Natural killer cell (primary cell): ENCODE results near the gene CALN1. TPM values are rescaled to one million over a fixed set of nuclear protein-coding genes. Genes with fewer than 3 reads are reported as not detected.

Experiments used
- ATAC-seq, 3 donors: fragments of 150-1000 bp in 2 of 3; fragments of 200-7000 bp in 1 of 3; cut with Tn5 transposase; 1 replicate in 1 of 3; 2 replicates in 2 of 3; pipeline ENCODE4 v1.10.0; 2021; ENCODE audit warnings: mild to moderate bottlenecking in 2 of 3, moderate library complexity in 2 of 3
- DNase-seq, 2 donors: peaks; one replicate each; pipeline versions ENCODE4 v3.0.0 to v3.0.0-alpha.2; 2013 to 2021; ENCODE audit warnings: mixed read lengths in 1 of 2
- H3K27ac ChIP-seq: one replicate; pipeline ENCODE4 v1.5.1; 2013; ENCODE audit warnings: mild to moderate bottlenecking, low read length
- H3K27me3 ChIP-seq: one replicate; pipeline ENCODE4 v1.6.1; 2013; ENCODE audit warnings: low read length; ENCODE audit not compliant: control insufficient read depth, insufficient read depth
- H3K36me3 ChIP-seq: one replicate; pipeline ENCODE4 v1.6.1; 2013; ENCODE audit warnings: low read length; ENCODE audit not compliant: control insufficient read depth, insufficient read depth
- H3K4me1 ChIP-seq: one replicate; pipeline ENCODE4 v1.6.1; 2013; ENCODE audit warnings: low read length; ENCODE audit not compliant: control insufficient read depth, insufficient read depth
- H3K4me3 ChIP-seq: one replicate; pipeline ENCODE4 v1.5.1; 2013; ENCODE audit warnings: low read length
- H3K9me3 ChIP-seq: one replicate; pipeline ENCODE4 v1.6.1; 2013; ENCODE audit warnings: low read length; ENCODE audit not compliant: control insufficient read depth, insufficient read depth
- H3K27ac Mint-ChIP-seq, 2 donors: one replicate each; pipeline ENCODE4 v1.8.0; 2022; ENCODE audit warnings: mild to moderate bottlenecking in 2 of 2, mixed read lengths in 2 of 2, moderate library complexity in 1 of 2
- H3K27me3 Mint-ChIP-seq, 2 donors: one replicate each; pipeline ENCODE4 v1.8.0; 2022; ENCODE audit warnings: low read depth in 2 of 2, mixed read lengths in 2 of 2
- H3K36me3 Mint-ChIP-seq: one replicate; pipeline ENCODE4 v1.8.0; 2022; ENCODE audit warnings: mixed read lengths
- H3K4me1 Mint-ChIP-seq, 2 donors: one replicate each; pipeline ENCODE4 v1.8.0; 2022; ENCODE audit warnings: mixed read lengths in 2 of 2
- H3K4me3 Mint-ChIP-seq: one replicate; pipeline ENCODE4 v1.8.0; 2022; ENCODE audit warnings: mild to moderate bottlenecking, moderate library complexity, mixed read lengths
- H3K9me3 Mint-ChIP-seq, 2 donors: one replicate each; pipeline ENCODE4 v1.8.0; 2022; ENCODE audit warnings: mixed read lengths in 2 of 2
- WGBS: methylation state at CpG from one replicate; pipeline ENCODE4 v1.1.7; 2013; ENCODE audit warnings: missing lambda C conversion rate; ENCODE audit not compliant: insufficient coverage; 5-methylcytosine and 5-hydroxymethylcytosine counted together
- intact Hi-C: fragments of 100-400 bp; cut with micrococcal nuclease; formaldehyde crosslinking; loops from one replicate; pipeline ENCODE4 v1.14.2; 2022
- total RNA-seq, 4 donors: library from RNA; stranded (reverse); fragments of 120-200 nt in 1 of 4; gene quantifications; one replicate each; pipeline versions ENCODE4 v1.2.3 to v1.2.4, GENCODE V29; 2013 to 2022
- TF ChIP-seq, protein P1 (sequence below): fragments of 200-600 bp; IDR thresholded peaks from one replicate; pipeline ENCODE4 v1.8.0; 2022; ENCODE audit warnings: antibody characterized with exemption

CALN1 gene
- total RNA-seq, 3 donors from 2014 or later (not counting 1 experiment from before 2014, with no cell fraction given), result 0.18 TPM; not detected in 2

DNA sequence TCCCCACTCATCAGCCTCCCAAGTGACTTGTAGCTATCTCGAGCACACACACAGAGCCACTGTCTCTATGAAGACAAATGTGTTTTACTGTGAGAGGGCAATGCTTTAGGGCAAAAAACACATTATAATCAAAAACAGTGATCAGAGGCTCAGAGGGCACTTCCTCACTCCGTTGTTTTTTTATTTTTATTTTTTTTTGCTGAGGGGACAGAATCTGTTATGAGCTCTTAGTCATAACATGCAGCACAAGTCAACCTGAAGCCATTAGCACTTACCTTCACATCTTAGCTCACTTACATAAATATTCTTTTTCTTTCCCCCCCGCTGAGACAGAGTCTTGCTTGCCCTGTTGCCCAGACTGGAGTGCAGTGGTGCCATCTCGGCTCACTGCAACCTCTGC lies 157.7 kb downstream of the CALN1 start:
- peaks cover 0 to 3% of the 10 kb centered on the region in 2 donors for H3K27me3 Mint-ChIP-seq

DNA sequence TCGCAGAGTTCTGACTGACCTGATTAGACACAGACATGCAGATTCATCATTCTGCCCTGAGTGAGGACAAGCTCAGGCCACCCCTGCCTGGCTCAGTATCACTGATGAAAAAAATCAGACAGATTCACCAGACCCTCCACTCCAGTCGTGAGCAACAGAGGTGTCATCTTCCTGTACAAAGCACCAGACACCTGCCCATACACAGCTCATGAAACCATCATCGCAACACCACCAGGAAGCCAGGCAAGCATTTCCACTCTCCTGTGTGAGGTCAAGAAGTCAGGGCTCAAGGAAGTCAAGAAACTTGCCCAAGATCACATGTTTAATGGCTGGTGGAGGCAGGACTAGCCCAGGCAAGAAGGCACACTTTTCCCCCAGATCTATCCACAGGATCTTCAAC lies 163.0 kb downstream of the CALN1 start:
- ATAC-seq (no peak), DNase-seq (no peak)
- Histone ChIP-seq H3K27ac (no peak overlapping the region), H3K36me3 (no peaks in the 10 kb centered on the region), H3K4me3 (no peak overlapping the region), H3K27me3 (no peaks in the 10 kb centered on the region), H3K4me1 (no peaks in the 10 kb centered on the region), H3K9me3 (no peaks in the 10 kb centered on the region)
- H3K36me3 Mint-ChIP-seq, result no peaks in the 10 kb centered on the region
- H3K4me1 Mint-ChIP-seq, result no peaks in the 10 kb centered on the region
- 85% methylated on average over 3 of the region's 3 CpGs for WGBS
- TF ChIP-seq, protein P1, sequence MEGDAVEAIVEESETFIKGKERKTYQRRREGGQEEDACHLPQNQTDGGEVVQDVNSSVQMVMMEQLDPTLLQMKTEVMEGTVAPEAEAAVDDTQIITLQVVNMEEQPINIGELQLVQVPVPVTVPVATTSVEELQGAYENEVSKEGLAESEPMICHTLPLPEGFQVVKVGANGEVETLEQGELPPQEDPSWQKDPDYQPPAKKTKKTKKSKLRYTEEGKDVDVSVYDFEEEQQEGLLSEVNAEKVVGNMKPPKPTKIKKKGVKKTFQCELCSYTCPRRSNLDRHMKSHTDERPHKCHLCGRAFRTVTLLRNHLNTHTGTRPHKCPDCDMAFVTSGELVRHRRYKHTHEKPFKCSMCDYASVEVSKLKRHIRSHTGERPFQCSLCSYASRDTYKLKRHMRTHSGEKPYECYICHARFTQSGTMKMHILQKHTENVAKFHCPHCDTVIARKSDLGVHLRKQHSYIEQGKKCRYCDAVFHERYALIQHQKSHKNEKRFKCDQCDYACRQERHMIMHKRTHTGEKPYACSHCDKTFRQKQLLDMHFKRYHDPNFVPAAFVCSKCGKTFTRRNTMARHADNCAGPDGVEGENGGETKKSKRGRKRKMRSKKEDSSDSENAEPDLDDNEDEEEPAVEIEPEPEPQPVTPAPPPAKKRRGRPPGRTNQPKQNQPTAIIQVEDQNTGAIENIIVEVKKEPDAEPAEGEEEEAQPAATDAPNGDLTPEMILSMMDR, result no peak
- H3K9me3 Mint-ChIP-seq, result peaks cover 3 to 5% of the 10 kb centered on the region in 2 donors
- no peak overlapping the region for H3K27ac Mint-ChIP-seq
- peaks cover 0 to 3% of the 10 kb centered on the region in 2 donors for H3K27me3 Mint-ChIP-seq
- intact Hi-C loops, result no loop called here
- H3K4me3 Mint-ChIP-seq, result no peak overlapping the region

More for the DNA sequence above, 157.7 kb downstream of the CALN1 start:
- Mint-ChIP-seq H3K27ac (no peak overlapping the region), H3K9me3 (peaks cover 0 to 2% of the 10 kb centered on the region in 2 donors), H3K36me3 (no peaks in the 10 kb centered on the region), H3K4me3 (no peak overlapping the region), H3K4me1 (no peaks in the 10 kb centered on the region)
- WGBS, result 56% methylated on average over 3 of the region's 4 CpGs
- intact Hi-C loops, result no loop called here
- Histone ChIP-seq H3K9me3 (no peaks in the 10 kb centered on the region), H3K4me1 (no peaks in the 10 kb centered on the region), H3K27me3 (no peaks in the 10 kb centered on the region), H3K4me3 (no peak overlapping the region), H3K27ac (no peak overlapping the region), H3K36me3 (no peaks in the 10 kb centered on the region)
- TF ChIP-seq, protein P1, result no peak
- no peak for DNase-seq
- no peak for ATAC-seq

DNA sequence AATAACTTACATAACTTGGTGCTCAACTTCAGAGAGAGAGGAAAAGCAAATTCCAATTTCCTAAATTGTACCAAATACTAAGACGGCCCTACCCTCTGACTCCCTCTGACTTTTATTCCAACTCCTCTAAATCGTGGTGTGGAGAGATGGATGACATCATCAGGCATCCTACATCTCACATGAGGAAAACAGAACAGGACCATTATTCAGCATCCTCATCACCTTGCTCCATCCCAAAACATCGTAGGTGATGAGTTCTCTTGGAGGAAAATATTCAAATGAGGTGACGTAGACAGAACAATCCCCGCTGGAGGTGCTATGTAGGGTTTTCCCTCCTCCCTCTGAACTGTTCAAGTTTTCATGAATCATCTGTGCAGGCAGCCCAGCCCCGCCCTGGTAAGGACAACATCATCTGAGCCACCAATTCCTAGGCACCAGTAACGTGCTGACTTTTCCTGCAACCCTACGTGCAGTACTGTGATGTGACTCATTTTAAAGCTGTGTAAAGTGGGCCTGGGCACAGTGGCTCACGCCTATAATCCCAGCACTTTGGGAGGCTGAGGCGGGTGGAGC lies 167.2 kb downstream of the CALN1 start:
- Histone ChIP-seq H3K4me1 (no peaks in the 10 kb centered on the region), H3K27me3 (no peaks in the 10 kb centered on the region), H3K9me3 (no peaks in the 10 kb centered on the region), H3K27ac (no peak overlapping the region), H3K4me3 (no peak overlapping the region), H3K36me3 (no peaks in the 10 kb centered on the region)
- ATAC-seq (no peak), DNase-seq (no peak)
- H3K27me3 Mint-ChIP-seq, result peaks cover 0 to 11% of the 10 kb centered on the region in 2 donors
- intact Hi-C loops, result no loop called here
- H3K9me3 Mint-ChIP-seq, result peaks cover 3 to 6% of the 10 kb centered on the region in 2 donors
- no peaks in the 10 kb centered on the region for H3K36me3 Mint-ChIP-seq
- H3K4me3 Mint-ChIP-seq, result no peak overlapping the region
- no peak overlapping the region for H3K27ac Mint-ChIP-seq
- WGBS, result 90% methylated on average over 8 of the region's 10 CpGs
- H3K4me1 Mint-ChIP-seq, result no peaks in the 10 kb centered on the region
- TF ChIP-seq, protein P1, result no peak

DNA sequence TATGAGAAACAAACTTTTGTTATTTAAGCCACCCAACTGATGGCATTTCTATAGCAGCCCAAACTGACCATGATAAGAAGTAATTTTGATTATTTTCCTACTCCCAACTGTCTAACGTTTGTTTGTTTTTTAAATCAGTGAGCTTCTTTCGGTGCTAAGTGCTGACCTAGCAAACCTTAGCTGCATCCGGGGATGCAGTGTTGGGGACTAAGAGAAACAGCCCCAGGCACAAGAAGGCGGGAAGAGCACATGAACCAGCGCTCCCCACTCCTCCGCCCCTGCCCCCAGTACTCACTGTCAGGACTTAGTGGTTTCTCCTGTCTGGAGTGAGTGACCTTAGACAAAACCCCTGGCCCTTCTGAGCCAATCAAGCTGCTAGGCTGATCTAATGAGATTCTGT lies 168.8 kb downstream of the CALN1 start:
- WGBS, result 85% methylated on average over 6 of the region's 6 CpGs

More for the DNA sequence above, 168.8 kb downstream of the CALN1 start:
- TF ChIP-seq, protein P1, result no peak
- H3K27ac ChIP-seq, result no peak overlapping the region
- H3K4me3 ChIP-seq, result no peak overlapping the region
- H3K9me3 ChIP-seq, result no peaks in the 10 kb centered on the region
- DNase-seq, result no peak
- no peaks in the 10 kb centered on the region for H3K36me3 Mint-ChIP-seq
- H3K27ac Mint-ChIP-seq, result no peak overlapping the region
- intact Hi-C loops, result no loop called here
- ATAC-seq, result no peak
- no peaks in the 10 kb centered on the region for H3K4me1 Mint-ChIP-seq
- H3K9me3 Mint-ChIP-seq, result peaks cover 1 to 3% of the 10 kb centered on the region in 2 donors
- H3K4me1 ChIP-seq, result no peaks in the 10 kb centered on the region
- H3K36me3 ChIP-seq, result no peaks in the 10 kb centered on the region
- H3K4me3 Mint-ChIP-seq, result no peak overlapping the region
- H3K27me3 ChIP-seq, result no peaks in the 10 kb centered on the region
- H3K27me3 Mint-ChIP-seq, result peaks cover 0 to 11% of the 10 kb centered on the region in 2 donors
